ENCODE measurements around the gene SLC7A1. TPM values are rescaled to one million over a fixed set of nuclear protein-coding genes. Genes with fewer than 3 reads are reported as not detected.

Gene SLC7A1
- total RNA-seq, 1 donor from 2014 or later = 10.3 TPM

DNA sequence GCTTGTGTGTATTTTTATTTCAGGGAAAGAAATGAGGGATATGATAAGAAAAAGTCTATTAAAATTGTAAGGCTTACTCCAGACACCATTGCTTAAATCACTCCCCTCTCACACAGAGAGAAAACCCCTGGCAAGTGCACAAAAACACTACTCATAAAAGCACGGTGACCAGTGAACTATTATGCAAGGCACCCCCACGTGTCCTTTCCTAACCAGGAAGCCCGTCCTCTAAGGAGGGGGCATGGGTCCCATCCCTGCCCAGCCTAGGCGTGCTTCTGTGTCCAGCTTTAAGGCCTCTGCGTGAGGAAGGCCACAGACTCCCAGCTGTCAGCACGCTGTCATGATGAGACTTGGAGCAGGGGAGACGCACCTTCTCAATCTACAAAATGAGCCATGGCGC lies 83.5 kb downstream of the SLC7A1 start:
- no peak overlapping the region for H3K4me3 ChIP-seq
- TF ChIP-seq, protein P1, sequence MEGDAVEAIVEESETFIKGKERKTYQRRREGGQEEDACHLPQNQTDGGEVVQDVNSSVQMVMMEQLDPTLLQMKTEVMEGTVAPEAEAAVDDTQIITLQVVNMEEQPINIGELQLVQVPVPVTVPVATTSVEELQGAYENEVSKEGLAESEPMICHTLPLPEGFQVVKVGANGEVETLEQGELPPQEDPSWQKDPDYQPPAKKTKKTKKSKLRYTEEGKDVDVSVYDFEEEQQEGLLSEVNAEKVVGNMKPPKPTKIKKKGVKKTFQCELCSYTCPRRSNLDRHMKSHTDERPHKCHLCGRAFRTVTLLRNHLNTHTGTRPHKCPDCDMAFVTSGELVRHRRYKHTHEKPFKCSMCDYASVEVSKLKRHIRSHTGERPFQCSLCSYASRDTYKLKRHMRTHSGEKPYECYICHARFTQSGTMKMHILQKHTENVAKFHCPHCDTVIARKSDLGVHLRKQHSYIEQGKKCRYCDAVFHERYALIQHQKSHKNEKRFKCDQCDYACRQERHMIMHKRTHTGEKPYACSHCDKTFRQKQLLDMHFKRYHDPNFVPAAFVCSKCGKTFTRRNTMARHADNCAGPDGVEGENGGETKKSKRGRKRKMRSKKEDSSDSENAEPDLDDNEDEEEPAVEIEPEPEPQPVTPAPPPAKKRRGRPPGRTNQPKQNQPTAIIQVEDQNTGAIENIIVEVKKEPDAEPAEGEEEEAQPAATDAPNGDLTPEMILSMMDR (IDR thresholded peaks at IDR 0.05; ENCODE audit: borderline replicate concordance) = no peak
- H3K27ac ChIP-seq (replicated peaks) = no peak overlapping the region
- peaks cover 19% of the 10 kb centered on the region for H3K36me3 ChIP-seq
- H3K4me1 ChIP-seq = peaks cover 33% of the 10 kb centered on the region
- H3K9me3 ChIP-seq (replicated peaks) = no peaks in the 10 kb centered on the region
- H3K27me3 ChIP-seq (ENCODE audit: low read depth) = no peaks in the 10 kb centered on the region
- intact Hi-C loops (cut with micrococcal nuclease) = loop anchor here (10.0 kb wide), 1 partner anchor 193 kb away; no protein-coding TSS in a partner anchor
- DNase-seq = no peak

DNA sequence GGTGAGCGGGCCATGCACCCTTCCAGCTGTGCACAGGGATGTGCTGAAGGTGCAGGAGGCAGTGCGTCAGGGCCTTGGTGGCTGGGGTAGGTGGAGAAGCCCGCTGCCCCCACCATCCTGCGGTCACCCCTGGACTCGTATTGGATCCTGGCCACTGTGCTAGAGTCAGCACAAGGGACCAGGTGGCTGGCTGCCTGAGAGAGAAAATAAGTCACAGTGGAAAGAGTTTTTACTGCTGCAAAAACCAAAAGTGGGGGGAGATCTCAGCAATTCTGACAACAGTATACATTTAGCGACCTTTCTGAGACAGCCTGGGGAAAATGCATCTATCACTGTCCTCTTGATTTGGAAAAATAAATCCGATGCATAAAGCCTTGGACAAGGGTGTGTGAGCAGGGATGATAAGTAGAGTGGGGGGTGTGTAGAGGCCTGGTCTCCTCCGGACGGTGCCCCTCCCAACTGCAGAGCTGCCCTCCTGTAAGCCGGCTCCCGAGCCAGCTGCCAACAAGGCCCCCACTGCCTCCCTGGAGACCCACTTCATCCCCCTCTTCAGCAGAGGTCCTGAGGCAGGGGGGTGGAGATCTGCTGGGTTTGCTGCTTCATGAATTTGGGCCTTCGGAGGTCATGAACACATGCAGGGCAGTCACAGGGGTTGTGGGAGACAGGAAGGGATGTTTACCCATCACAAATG lies 84.2 kb downstream of the SLC7A1 start:
- Histone ChIP-seq H3K4me3 (no peak overlapping the region), H3K27me3 (ENCODE audit: low read depth) (peaks cover 4% of the 10 kb centered on the region), H3K9me3 (replicated peaks) (no peaks in the 10 kb centered on the region), H3K4me1 (peaks cover 38% of the 10 kb centered on the region), H3K27ac (replicated peaks) (no peak overlapping the region), H3K36me3 (peaks cover 12% of the 10 kb centered on the region)
- intact Hi-C loops (cut with micrococcal nuclease) = loop anchor here (10.0 kb wide), 1 partner anchor 194 kb away; no protein-coding TSS in a partner anchor
- TF ChIP-seq, protein P1 (IDR thresholded peaks at IDR 0.05; ENCODE audit: borderline replicate concordance) = no peak
- no peak for DNase-seq

DNA sequence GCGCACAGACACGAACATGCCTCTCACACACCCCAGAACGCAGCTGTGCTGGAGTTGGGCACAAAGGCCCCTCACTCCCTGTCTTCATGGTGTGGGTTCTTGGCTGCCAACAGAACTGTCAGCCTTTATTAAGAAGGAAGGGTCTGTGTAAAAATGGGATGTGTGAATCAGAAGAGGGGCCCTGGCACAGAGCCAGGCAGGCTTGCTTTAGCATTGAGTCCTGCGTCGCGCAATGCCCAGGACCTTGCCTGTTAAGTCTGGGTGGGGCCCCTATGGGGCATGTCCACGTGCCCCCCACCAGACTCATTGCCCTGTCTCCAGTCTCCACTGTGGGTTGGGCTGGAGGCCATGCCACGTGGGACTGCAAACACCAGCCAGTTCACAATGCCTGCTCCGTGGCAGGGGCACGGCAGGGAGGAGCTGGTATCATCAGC lies 84.8 kb downstream of the SLC7A1 start:
- intact Hi-C loops (cut with micrococcal nuclease) = loop anchor here (10.0 kb wide), 1 partner anchor 194 kb away; no protein-coding TSS in a partner anchor
- TF ChIP-seq, protein P1 (IDR thresholded peaks at IDR 0.05; ENCODE audit: borderline replicate concordance) = no peak
- DNase-seq = no peak

DNA sequence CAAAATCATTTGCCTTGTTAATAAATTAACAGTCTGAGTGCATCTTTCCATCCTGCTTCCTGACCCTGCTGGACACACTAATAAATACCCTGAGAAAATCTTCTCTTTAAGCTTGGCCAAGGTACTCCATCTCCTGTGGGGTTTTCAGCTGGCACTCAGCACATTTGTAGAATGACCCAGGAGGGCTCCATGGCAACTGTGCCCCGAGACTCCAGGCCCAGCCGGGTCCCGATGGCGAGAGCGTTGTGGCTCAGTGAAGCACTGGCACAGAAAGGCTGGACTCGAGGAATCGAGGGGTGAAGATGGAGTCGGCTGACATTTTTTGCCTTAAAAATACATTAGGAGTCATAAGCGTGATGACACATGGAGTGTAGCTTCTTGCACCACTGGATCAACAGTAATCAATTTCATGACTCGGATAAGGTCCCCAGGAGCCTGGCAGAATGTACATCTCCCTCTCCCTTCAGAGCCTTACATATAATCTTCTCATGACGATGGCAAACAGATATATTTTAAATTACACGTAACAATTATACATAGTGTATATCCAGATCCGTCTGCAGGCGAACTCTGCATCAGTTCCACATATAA lies 85.4 kb downstream of the SLC7A1 start:
- H3K4me1 ChIP-seq = peaks cover 38% of the 10 kb centered on the region
- no peak overlapping the region for H3K4me3 ChIP-seq
- TF ChIP-seq, protein P1 (IDR thresholded peaks at IDR 0.05; ENCODE audit: borderline replicate concordance) = no peak
- peaks cover 5% of the 10 kb centered on the region for H3K36me3 ChIP-seq
- no peaks in the 10 kb centered on the region for H3K9me3 ChIP-seq (replicated peaks)
- intact Hi-C loops (cut with micrococcal nuclease) = loop anchor here (10.0 kb wide), 2 partner anchors 195 to 595 kb away; no protein-coding TSS in a partner anchor
- no peak for DNase-seq
- H3K27me3 ChIP-seq (ENCODE audit: low read depth) = peaks cover 15% of the 10 kb centered on the region
- no peak overlapping the region for H3K27ac ChIP-seq (replicated peaks)

More for the DNA sequence above, 84.8 kb downstream of the SLC7A1 start:
- Histone ChIP-seq H3K36me3 (peaks cover 9% of the 10 kb centered on the region), H3K27me3 (ENCODE audit: low read depth) (peaks cover 9% of the 10 kb centered on the region), H3K27ac (replicated peaks) (no peak overlapping the region), H3K9me3 (replicated peaks) (no peaks in the 10 kb centered on the region), H3K4me1 (peaks cover 38% of the 10 kb centered on the region), H3K4me3 (no peak overlapping the region)

DNA sequence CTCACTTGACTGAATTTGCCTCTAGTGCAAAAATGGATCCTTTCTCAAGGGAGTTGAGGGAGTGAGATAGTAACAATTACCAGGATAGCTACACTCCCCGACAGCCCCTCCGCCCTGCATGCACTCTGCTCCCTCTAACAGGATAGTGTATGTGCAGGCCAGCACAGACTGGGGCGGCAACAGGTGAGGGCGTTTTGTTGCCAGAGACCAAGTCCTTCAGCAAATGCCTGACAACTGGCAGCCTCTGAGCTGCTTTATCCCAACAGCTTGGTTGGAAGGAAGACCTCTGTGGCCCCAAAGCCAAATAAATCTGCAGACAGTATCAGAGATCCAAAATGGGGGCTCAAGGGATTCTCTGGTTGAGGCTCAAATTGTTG lies 86.6 kb downstream of the SLC7A1 start:
- Histone ChIP-seq H3K4me1 (peaks cover 31% of the 10 kb centered on the region), H3K27me3 (ENCODE audit: low read depth) (peaks cover 20% of the 10 kb centered on the region), H3K27ac (replicated peaks) (peak overlapping the region; percentile 71), H3K36me3 (peaks cover 4% of the 10 kb centered on the region), H3K9me3 (replicated peaks) (no peaks in the 10 kb centered on the region), H3K4me3 (peak overlapping the region; percentile 37)
- no peak for DNase-seq
- intact Hi-C loops (cut with micrococcal nuclease) = loop anchor here (10.0 kb wide), 1 partner anchor 596 kb away; no protein-coding TSS in a partner anchor
- TF ChIP-seq, protein P1 (IDR thresholded peaks at IDR 0.05; ENCODE audit: borderline replicate concordance) = no peak

Data from left ventricle myocardium inferior (tissue), 1 donor.